Superior temporal gyrus (tissue), 1 donor: ENCODE results near the gene ZNF19.

Experiments used
- DNase-seq: peaks from one replicate; pipeline ENCODE4 v3.0.0-alpha.2; 2016; ENCODE audit errors: extremely low spot score

Gene ZNF19

DNA sequence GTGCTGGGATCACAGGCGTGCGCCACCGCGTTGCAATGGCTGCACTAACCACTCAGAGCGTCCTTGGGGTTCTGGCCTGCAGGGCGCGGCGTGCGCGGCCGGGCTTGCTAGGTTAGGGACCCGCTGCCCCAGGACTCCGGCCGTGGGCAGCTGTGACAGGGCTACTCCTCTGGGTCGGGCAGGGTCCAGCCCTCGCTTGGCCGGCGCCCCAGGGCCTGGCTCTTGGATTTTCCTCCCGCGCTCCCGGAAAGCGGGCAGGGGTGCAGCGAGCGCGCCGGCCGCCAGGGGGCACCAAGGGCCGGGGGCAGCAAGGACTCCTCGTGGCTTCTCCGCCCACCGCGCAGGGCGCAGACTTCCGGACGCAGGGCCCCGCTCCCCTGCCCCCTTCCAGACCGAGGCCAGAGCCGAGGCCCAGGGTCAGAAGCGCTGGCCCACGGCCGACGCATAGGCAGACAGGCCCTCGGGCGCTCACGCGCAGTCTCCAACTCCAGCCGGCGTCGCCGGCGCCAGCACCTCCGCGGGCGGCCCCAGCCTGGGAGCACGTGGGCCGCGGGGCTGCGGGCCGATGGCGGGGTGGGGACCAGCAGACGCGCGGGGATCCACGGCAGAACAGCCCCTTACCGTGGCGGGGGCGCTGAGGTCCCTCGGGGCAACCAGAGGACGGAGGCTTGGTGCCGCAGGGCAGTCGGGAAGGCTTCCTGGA, 47.6 kb downstream of the ZNF19 start:
- DNase-seq: no peak

DNA sequence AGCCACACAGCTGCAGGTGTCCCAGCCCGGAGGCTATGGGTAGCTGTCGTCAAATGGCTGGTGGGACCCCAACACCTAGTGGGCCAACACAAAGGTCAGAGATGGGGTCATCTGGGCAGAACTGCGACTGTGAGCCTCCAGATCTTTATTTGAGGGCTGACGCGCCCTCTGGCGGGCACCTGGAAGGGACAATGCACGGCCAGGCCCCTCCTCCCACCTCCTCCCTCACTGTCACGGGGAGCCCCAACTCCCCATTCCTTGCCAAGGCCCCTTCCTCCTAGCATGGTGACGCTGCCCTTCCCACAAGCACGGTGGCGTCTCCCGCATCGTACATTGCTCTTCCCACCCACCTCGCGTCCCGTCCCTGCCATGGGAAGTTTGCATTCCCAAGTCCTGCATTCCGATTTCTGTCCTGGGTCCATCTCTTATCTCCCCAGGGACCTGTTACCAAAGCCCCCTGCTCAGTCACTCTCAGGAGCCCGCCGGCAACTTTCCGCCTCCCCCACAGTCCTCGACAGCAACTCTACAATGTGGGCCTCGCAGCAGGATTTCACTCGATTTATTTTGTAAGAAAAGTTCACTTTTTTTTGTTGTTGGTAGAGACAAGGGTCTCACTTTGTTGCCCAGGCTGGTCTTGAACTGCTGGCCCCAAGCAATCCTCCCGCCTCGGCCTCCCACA, 48.3 kb downstream of the ZNF19 start:
- DNase-seq: no peak

DNA sequence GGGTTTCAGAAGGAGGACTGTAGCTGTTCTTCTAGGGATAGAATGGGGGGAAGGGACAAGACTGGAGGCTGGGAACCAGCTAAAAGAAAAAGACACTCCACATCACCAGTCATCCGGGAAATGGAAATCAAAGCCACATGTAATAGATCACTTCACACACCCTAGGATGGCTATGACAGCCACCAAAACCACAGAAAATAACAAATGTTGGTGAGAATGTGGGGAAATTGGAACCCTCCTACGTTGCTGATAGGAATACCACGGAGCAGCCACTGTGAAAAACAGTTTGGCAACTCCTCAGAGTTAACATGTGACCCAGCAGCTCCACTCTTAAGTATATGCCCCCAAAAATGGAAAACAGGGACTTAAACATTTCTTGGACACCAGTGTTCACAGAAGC, 49.6 kb downstream of the ZNF19 start:
- DNase-seq: no peak

DNA sequence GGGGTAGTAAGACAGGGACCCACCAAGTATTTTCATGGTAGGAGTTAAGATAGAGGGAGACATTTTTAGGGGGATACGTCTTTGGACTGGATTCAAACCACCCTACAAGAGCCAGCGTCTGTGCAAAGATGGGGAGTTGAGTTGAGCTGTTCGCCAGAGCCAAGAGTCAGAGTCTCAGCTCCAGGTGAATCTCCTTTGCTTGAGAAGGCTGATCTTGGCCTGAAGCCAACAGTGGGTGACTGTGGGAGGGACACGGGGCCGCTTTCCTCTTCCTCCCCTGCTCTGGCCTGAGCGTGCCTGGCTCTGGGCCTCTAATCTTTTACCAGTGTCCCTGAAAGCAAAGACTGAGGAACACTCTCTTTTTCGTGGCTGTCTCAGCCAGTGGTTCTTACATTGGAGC, 52.7 kb downstream of the ZNF19 start:
- no peak for DNase-seq

DNA sequence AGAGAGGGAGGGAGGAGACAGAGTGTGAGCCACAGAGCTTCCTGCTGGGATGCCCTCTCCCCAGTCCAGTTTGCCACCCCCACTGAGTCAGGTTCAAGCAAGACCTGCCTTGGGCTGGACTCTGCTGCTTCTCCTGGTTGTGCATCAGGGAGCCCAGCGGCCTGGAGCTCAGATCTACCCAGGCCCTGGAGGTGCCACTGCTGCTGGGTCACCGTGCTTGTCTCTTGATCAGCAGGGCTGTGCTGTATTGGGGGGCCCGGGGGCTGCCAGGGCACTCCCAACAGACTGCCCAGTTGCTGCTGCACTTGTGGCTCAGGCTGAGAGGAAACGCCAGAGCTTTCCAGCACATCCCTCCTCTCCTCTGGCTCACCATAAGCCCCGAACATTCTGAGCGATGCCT, 56.2 kb downstream of the ZNF19 start:
- DNase-seq: no peak

DNA sequence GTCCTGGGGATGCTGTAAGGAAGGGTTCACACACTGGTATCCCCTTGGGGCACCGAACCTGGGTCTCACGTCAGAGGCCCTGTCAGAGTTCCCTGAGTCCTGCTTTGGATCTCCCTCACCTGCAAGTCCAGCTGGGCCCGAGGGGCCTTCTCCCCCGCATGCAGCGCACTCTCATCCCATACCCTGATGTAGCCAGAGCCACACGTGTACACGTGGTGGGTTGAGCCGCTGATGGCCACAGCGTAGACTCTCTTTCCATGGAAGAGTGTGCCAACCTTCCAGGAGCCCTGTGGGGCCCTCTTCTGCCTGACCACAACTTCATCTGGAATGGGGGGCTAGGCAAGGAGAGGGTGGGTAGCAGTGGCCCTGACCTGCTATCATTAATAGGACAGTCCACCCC, 57.1 kb downstream of the ZNF19 start:
- no peak for DNase-seq

GRCh38 chr16:71431176-71431575, 57.9 kb downstream of the ZNF19 start:
- no peak for DNase-seq

DNA sequence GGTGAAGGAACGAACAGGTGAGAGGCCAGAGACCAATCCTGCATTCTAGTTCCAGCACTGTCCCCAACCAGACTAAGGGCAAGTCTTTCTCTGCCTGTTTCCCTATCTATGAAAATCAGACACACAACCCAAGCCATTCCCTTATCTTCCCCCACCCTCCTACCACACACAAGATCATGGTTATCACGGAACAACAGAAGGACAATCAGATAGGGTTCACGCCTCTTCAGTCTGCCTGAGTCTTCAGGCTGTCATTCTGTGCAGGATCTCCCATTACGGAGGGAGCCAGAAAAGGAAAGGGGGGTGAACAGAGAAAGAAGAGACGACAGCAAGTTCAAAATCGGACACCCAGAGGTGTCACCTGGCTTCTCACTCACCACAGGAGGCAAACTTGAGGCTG, 58.4 kb downstream of the ZNF19 start:
- DNase-seq: no peak

DNA sequence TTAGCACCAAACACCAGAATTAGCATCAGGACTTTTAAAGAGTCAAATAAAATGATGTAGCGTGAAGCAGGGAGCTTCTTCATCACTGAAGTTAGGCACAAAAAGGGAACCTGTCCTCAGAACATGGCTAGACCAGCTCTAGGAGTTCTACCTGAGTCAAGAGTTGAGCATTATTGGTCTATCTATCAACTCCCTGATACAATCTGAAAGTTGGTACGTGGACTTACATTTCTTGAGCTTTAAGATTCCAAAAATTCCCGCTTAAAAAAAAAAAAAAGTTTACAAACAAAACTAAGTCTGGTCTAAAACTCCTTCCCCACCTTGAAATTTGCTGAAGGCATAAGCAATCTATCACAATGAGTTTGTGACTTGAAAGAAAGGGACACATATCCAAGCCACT, 59.5 kb downstream of the ZNF19 start:
- DNase-seq: no peak

GRCh38 chr16:71428883-71429282, 60.2 kb downstream of the ZNF19 start:
- DNase-seq: no peak

DNA sequence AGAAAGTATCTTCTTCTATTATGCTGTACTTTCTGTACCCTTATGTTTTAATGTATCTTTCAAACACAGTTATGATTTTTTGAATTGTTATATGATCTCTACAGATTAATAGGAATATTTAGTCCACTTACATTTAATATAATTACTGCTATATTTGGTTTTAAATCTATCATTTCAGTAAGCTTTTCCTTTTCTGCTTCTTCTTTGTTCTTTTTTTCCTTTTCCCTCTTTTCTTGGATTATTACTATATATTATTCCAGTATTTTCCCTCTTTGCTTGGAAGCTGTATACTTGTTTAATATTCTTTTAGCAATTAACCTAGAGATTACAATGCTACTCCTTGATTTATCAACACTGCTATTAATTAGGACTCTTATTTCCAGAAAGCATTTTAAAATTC, 60.7 kb downstream of the ZNF19 start:
- DNase-seq: no peak

DNA sequence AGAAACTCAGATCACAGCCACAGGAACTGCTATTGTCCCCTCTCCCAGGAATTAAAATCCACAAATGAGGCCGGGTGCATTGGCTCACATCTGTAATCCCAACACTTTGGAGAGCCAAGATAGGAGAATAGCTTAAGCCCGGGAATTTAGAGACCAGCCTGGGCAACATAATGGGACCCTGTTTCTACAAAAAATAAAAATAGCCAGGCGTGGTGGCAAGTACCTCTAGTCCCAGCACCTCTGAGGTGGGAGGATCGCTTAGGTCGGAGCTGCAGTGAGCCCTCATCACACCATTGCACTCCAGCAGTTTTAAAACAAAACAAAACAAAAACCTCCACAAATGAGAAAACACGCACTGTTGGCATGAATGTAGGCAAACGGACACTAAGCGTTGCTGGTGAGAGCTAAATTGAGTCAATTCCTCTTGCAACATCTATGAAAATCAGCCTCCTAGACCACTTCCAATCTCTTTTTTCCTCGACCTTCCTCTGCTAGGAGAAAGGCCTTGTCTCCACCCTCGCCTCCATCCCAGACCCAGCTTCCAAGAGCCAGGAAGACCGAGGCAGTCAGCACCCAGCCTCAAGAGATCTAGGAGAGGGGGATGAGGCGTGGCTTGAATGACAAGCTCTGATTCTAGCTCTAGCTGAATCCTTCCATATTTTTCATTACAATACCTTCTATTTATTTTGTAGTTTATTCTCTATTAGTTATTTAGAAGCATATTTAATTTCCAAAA, 62.1 kb downstream of the ZNF19 start:
- DNase-seq: no peak

GRCh38 chr16:71426069-71426879, 62.9 kb downstream of the ZNF19 start:
- no peak for DNase-seq

DNA sequence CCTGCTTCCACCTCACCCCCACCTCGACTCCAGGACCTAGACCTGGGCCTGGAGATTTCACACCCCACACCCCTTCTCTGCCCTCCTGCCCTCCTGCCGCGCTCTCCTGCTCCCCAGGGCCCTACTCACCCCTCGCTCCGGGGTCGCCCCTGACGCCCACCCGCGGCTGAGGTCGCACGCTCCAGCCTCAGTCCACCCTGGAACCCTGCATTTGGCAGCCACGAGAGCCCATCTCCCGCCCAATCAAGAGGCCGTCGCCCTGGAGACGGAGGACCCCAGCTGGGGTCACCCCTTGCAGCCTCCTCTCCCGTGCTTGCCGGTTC, 63.4 kb downstream of the ZNF19 start:
- DNase-seq: no peak

GRCh38 chr16:71424626-71425025, 64.5 kb downstream of the ZNF19 start:
- no peak for DNase-seq

GRCh38 chr16:71423865-71424264, 65.3 kb downstream of the ZNF19 start:
- DNase-seq: no peak
